VCaP (cell line): ENCODE measurements around the gene HS6ST3.
A peak's percentile ranks its signal among the peaks of the same experiment; 100 is the strongest.

Experiments
- H3K27ac ChIP-seq: fragments of 450-650 bp; 2 replicates; pipeline ENCODE4 v1.5.1; 2017
- CTCF ChIP-seq: fragments of 450-650 bp; conservative IDR thresholded peaks from 2 replicates; pipeline ENCODE4 v1.5.1; 2017; ENCODE audit warnings: mild to moderate bottlenecking, moderate library complexity

The HS6ST3 gene

GRCh38 chr13:96082640-96083039 is 7.3 kb upstream of the HS6ST3 start:
- no peak for TF ChIP-seq CTCF
- no peak overlapping the region for H3K27ac ChIP-seq

GRCh38 chr13:96086736-96087135 is 3.2 kb upstream of the HS6ST3 start:
- TF ChIP-seq CTCF, result no peak
- H3K27ac ChIP-seq, result peak overlapping the region; percentile 46; the same call in 1 of the 2 replicates

GRCh38 chr13:96089139-96089538 is 768 bp upstream of the HS6ST3 start:
- no peak for TF ChIP-seq CTCF
- peak overlapping the region; percentile 70 for H3K27ac ChIP-seq

- peak overlapping the region; percentile 70 for H3K27ac ChIP-seq
- no peak for TF ChIP-seq CTCF
These were observed 564 bp downstream of the HS6ST3 start for GRCh38 chr13:96090240-96091101.

- H3K27ac ChIP-seq, result peak overlapping the region; percentile 70
- no peak for TF ChIP-seq CTCF
These were observed 1.5 kb downstream of the HS6ST3 start for GRCh38 chr13:96091164-96092117.

- no peak overlapping the region for H3K27ac ChIP-seq
- no peak for TF ChIP-seq CTCF
These were observed 3.5 kb downstream of the HS6ST3 start for GRCh38 chr13:96093296-96094006.
